Fibroblast of upper back skin (primary cell): ENCODE results near the gene PDAP1.
A peak's percentile ranks its signal among the peaks of the same experiment; 100 is the strongest.
"Not testable (repeated sequence)": the region's sequence is repeated elsewhere in the genome, so short reads cannot be mapped to it uniquely, and the experiment has no call there.

Experiments used
- DNase-seq: peaks from one replicate; pipeline ENCODE4 v3.0.0-alpha.2; 2013

The PDAP1 gene, protein sequence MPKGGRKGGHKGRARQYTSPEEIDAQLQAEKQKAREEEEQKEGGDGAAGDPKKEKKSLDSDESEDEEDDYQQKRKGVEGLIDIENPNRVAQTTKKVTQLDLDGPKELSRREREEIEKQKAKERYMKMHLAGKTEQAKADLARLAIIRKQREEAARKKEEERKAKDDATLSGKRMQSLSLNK

DNA sequence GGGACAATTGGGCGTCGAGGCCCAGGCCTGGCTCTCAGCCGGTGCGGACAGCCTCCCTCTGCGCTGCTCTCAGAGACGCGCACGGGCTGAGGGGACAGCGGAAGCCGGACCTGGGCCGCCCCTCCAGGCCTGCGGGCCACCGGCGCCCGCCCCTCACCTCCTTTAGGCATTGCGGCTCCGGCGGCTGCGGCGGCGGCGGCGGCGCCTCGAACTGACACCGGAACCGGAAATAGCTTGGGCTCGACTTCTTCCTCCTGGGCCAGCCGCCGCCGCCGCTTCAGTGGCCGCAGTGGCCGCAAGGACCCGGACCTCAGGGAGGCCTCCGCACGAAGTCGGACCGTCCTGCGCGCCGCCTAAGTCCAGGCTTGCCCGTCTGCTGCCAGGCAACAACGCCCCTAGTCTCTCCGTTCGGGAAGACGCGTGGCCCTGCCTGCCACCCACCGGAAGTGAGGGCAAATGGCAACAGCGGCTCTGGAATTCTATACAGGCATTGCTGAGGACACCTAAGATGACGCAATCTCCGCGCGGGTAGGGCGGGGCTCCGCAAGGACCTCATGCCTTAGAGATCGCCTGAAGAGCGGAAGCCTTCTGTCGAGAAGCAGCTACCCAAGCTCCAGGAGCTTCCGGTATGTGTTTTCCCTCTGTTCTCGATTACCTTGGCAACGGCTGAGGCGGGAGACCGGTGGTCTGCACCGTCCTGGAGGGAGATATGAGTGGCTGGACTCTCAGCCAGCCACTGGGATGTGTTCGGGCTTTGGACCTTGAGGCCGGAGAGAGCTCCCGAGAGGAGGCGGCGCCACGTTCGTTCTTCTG is at the start of gene PDAP1, which contains the start of gene BUD31:
TSS of gene PDAP1 (minus strand) at position 219 of the 813 bp plus-strand sequence. CDS start at position 170, 49 bp downstream.
TSS of gene BUD31 (plus strand) at position 591 of the 813 bp plus-strand sequence. CDS start 2,124 bp downstream, outside the sequence.
- DNase-seq: peak; percentile 94

DNA sequence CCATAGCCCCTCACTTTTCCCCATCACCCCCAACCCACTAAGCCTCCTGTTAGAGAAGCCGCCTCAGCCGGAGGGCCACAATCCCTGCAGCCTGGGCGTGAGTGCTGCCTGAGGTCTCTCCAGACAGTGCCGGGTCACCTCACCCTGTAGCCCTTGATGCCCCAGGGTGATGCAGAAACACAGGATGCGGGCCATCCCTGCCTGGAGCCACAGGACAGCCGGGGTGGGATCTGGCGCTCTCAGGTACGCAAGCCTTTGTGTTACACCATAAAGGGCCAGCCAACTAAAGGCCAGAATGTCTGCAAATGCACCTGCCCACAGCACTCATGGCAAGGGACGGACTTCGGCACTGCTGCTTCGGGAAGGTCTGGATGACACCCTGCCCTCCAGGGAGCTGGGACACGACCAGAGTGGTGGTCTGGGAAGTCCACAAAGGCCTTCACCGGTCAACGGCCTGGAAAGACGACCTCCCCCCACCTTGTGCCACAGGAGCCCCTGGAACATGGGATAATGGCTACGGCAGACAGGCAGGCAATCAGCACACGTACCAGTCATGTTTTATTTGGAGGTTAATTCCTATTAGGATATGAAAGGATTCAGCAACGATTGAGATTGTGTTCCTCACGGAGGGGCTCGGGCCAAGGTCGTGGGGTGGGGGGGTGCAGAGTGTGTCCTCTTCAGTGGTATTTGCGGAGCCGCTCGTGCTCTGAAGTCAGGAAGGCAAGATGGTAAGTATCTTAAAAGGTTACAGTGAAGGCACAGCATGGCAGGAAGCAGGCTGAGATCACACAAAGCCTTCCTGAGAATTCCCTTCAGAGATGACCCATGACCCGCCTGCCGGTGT is 49.5 kb upstream of the PDAP1 start:
- no peak for DNase-seq

DNA sequence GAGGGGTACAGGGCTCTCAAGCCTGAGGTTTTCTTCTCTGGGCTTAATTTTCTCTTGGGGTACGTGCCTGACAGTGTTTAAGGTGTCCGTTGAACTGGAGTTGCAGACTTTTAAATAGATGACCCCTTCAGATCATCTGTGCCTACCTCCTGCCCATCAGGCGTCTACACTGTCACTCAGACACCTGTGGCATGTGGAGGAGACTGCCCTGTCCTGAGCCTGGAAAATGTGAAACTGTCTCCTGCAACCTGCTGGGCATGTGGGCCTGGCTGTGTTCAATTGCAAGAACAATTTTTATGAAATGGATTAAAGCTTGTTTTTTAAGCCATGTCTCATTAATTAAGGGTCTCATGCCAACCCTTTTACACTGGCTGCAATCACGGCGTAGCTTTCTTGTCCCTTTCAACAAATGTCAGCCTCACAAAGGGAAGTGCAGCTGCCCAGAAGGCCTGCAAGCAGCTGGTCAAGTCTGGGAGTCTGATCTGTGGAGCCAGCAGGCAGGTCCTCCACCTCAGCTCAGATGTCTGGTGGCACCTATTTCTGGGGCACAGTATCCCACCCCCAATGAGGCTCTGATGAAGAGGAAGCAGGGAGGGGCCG is 48.8 kb upstream of the PDAP1 start:
- DNase-seq: no peak

DNA sequence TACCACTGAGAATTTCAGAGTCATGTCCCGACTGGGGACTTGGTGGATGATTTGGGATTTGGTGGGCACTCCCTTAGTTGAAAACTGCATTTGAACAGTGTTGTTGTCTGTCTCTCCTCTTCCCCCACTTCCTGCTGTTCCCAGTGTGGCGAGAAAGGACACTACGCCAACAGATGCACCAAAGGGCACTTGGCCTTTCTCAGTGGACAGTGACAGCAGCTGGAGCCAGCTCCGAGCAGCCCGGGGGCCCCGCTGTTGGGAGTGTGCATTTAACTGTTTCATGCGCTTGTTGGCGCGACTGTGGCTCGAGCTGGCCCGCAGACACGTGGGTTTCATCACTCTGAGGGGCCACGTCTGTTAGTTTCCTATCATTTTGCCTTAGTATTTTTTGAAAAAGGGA is 47.9 kb upstream of the PDAP1 start:
- DNase-seq: no peak

DNA sequence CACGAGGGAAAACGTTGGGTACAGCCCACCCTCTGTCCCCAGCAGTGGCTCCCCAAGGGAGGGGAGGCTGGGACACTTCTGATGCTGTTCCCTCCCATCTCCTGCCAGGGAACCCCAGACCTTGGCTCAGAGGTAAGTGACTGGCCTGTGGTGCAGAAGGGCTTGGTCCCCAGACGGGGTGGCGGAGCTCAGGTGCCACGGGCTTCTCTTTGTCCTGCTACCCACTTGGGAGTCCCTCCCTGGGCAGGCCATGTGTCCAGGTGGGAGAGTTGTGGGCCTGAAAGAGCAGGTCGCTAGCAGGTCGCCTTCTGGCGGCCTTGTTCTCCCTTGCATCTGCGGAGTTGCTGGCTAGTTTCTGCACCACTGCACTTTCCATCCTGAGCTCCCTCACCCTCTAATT is 47.5 kb upstream of the PDAP1 start:
- no peak for DNase-seq

DNA sequence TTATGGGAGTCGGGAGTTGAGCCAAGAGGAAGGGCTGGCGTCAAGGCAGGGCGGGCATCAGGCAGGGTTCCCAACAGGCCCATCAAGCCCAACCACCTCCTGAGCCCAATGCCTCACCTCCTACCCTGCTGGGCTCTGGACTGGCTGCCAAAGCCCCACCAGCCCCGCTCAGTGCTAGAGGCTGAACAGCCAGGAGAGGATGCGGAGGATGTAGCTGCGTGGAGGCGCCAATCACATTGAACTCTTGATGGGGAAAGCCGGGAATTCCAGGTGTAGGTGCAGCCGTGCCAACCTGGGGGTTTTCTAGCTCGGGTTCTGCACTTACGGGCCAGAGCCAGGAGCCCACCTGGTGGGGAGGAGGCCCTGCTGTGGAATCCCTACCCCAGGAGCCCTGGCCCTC is 44.7 kb upstream of the PDAP1 start:
- DNase-seq: no peak

DNA sequence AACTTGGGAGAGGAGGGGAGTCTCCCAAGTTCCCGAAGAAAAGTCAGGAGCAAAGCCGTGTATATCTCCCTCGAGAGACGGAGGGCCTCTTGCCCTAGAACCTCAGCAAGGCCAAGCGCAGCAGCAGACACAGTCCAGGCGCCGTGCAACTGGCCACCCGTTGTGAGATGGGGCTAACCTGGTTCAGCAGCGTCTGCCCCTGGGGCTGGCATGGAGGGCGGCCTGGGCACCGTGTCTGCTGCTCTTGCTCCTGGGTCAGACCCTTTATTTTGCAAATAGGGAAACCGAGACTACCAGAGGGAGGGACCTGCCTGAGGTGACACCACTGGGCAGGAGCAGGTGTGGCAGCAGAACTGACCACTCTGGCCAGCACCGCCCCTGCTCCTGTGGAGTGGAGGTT is 44.1 kb upstream of the PDAP1 start:
- DNase-seq: no peak

DNA sequence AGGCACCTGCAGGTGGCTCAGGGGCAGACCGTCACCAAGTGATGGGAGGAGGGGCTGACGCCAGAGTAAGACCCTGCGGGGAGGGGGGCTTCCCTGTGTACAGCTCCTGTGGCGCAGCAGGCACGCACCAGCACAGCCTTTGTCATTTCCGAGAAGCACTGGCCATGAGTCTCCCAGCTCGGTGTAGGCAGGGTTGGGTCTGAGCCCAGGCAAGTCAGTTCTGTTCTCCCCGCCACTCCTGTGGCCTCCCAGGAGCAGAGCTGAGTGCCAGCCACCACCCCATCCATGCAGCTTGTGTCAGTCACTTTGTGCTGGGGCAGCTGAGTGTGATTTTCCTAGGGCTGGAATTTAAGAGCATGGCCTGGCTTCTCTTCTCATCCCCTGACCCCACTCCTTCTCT is 43.5 kb upstream of the PDAP1 start:
- DNase-seq: no peak

DNA sequence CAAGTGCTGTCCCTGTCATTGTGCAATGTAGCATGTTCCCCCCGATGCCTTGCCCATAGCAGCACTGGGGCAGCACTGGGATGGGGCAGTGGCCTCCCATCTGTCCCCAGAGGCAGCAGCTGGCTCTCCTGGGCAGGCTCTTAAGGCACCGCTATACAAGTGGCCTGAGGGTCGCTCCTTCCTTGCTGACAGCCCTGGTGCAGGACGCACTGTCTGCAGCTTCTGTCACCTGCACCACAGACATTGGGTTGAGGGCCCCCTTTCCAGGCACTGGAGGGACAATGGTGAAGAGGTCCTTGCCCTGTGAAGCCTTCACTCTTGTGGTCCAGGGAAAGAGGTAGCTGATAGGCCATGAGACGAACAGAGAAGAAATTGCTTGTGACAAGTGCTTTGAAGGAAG is 40.9 kb upstream of the PDAP1 start:
- DNase-seq: no peak

DNA sequence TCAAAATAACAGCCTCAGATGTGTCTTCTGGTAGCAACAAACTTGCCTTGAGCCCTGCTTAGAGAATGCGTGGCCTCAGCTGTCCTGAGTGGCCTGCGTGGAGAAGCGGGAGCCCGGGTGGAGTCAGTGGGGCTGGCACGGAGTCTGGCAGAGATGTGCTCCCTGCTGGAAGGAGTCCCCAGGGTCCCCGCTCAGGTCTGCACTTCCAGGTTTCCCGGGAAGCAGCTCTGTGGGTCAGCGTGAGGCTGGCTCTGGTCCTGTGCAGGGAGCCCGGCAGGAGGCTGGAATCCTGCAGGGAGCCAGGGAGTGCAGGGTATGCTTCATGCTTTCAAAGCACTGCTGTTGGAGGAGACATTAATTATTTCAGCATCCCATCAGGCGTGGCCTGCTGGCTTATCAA is 40.5 kb upstream of the PDAP1 start:
- DNase-seq: no peak

DNA sequence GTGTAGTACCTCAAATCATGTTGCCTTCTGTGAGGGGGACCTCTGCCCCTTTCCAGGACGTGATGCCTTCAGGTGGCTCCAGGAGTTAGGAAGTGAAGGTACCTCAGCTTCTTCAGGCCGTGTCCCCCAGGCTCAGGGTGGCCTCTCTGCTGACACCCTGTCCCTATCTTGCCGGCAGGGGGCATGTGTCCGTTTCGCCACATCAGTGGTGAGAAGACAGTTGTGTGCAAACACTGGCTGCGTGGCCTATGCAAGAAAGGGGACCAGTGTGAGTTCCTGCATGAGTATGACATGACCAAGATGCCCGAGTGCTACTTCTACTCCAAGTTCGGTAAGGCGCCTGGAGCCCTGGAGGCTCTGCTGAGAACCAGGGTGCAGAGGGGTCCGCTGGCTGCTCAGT is 39.5 kb upstream of the PDAP1 start:
- no peak for DNase-seq

DNA sequence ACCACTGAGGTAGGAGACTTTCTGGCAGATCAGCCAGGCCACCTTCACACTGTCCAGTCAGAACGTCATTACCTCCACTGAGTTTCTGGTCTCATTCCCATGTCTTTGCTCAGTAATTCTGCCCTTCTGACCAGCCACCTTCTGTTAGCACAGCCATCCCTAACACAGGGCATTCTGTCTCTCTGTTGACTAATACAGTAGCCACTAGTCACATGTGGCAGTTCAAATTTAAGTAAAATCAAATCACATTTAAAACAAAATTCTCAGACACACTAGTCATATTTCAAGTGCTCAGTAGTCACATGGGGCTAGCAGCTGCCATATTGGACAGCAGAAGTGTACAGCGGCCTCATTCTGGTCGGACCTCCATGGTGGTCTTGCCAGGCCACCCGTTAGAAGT is 37.7 kb upstream of the PDAP1 start:
- DNase-seq: no peak

DNA sequence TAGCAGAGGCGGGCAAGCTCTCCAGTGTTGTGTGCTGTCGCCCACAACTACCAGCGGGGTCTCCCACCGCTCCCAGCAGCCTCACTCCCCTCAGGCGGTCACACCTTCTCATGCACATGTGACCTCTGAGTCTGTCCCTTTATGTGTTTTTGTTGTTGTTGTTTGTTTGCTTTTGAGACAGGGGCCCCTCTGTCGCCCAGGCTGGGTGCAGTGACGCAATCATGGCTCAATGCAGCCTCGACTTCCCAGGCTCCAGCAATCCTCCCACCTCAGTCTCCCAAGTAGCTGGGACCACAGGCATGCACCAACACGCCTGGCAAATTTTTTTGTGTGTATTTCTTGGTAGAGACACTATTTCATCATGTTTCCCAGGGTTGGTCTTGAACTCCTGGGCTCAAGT is 31.8 kb upstream of the PDAP1 start:
- DNase-seq: peak; percentile 41

DNA sequence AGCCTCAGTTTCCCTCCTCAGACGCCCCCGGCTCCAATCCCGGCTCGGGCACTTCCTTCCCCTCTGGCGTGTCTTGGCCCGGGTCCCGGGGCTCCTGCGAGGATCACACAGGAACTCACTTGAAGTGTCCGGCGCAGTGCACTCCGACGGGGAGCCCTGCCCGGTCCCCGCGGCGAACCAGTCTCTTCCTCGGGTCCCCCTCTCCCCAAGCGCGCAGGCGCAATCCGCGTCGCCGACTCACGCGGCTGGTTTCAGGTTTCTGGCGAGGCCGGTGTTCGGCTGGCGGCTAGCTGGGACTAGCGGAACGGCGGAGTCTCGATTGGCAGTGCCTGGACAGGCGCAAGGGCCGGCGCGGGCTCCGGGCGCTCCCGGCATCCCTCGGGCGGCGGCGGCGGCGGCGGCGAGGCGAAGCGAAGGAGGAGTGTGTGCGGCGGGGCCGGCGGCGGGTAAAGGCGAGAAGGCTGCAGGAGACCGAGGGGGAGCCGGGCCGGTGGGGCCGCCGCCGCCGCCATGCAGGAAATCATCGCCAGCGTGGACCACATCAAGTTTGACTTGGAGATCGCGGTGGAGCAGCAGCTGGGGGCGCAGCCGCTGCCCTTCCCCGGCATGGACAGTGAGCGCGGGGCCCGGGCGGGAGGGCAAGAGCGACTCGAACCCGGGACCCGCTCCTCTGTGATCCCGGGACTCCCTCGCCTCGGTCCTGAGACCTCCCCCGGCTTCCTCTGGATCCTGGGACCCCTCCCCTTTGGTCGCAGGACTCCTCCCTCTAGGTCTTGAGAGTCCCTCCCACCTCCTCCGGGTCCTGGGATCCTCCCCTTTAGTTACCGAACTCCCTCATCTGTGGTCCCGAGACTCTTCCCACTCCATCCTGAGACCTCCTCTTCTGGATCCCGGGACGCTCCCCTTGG is 30.4 kb upstream of the PDAP1 start, which contains the start of the genes CPSF4 and PTCD1:
TSS of gene CPSF4 (plus strand) at position 371 of the 908 bp plus-strand sequence. CDS start at position 511, 140 bp downstream.
TSS of gene PTCD1 (minus strand) at position 226 of the 908 bp plus-strand sequence. CDS start 3,556 bp downstream, outside the sequence.
- DNase-seq: peak; percentile 95

DNA sequence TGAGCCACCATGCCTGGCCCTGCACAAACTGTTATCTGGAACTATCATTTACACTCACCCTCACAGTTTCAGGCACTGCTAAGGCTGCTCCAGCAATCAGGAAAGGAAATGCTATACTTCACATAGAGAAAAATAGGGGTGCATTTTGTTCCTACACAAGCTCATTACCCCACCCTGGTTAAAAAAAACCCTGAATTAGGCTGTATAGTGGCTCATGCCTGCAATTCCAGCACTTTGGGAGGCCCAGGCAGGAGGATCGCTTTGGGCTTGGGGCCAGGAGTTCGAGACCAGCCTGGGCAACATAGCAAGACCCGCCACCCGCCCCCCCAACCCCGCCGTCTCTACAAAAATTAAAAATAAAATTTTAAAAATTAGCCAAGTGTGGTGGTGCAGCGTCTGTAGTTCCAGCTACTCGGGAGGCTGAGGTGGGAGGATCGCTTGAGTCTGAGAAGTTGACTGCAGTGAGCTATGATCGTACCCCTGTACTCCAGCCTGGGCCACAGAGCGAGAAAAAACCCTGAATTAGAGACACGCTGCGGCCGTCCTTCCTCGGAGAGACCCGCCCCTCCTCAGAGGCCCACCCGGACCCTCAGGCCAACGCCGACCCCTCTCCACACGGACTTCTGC is 29.7 kb upstream of the PDAP1 start:
- DNase-seq: no peak

DNA sequence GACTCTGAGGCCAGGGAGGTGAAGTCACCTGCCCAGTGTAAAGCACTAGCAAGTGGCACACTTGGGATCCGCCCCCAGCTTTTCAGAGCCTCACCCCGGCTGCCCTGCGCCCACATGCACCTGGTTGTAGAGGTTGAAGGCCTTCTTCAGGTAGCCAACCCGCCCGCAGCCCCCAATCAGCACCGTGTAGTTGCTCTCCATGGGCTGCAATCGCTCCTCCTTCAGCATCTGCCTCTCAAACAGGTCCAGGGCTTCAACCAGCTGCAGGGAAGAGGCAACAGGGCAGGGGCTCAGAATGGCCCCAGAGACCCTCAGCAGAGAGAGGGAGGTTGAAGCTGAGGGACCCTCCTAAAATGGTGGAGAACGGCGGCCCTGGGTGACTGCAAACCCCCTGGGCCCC is 24.8 kb upstream of the PDAP1 start:
- DNase-seq: no peak

DNA sequence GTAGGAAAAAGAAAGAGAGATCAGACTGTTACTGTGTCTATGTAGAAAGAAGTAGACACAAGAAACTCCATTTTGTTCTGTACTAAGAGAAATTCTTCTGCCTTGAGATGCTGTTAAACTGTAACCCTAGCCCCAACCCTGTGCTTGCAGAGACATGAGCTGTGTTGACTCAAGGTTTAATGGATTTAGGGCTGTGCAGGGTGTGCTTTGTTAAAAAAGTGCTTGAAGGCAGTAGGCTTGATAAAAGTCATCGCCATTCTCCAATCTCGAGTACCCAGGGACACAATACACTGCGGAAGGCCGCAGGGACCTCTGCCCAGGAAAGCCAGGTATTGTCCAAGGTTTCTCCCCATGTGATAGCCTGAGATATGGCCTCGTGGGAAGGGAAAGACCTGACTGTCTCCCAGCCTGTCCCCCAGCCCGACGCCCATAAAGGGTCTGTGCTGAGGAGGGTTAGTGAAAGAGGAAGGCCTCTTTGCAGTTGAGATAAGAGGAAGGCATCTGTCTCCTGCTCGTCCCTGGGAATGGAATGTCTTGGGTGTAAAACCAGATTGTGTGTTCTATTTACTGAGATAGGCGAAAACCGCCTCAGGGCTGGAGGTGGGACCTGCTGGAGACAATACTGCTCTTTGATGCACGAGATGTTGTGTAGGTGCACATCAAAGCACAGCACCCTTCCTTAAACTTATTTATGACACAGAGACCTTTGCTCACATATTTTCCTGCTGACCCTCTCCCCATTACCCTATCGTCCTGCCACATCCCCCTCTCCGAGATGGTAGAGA is 23.6 kb upstream of the PDAP1 start:
- DNase-seq: not testable (repeated sequence)

DNA sequence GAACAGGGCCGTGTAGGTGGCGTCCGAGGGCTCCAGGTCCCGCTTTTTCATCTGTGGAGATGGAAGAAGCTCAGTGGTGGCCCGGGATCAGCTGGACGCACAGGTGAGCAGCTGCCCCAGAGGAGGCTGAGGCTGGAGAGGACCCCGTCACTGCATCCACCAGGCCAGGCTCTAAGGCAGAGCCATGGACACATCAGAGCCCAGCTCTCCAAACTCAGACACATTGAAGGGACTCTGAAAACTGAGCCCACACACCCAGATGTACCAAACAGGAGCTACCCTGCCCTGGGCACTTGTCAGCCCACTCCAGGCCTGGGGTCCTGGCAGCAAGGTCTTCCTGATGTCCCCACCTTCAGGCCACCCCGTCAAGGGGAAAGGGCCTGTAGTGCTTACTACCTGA is 21.4 kb upstream of the PDAP1 start:
- DNase-seq: no peak

DNA sequence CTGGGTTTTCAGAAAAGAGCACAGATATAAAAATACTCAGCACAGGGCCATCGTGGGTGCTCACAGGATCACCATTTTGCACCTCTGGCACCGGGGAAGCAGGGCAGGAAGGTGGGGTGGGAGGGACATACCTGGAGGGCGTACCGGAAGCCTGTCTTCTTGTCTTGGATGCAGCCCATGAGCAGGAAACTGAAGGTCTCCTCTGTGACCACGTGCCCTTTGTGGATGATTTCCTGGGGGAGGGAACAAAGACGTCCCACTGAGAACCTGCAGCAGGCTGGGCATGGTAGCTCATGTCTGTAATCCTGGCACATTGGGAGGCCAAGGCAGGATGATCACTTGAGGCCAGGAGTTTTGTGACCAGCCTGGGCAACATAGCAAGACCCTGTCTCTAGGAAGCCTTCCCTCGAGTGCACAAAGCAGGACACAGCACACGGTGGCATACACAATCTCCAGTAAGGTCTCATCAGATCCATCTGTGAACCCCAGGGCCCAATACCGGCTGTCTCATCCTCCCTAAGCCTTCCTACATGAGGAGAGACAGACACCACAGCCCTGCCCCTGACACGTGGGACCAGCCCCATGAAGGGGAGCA is 20.7 kb upstream of the PDAP1 start:
- no peak for DNase-seq
